Choroid plexus epithelial cell (primary cell): Measurements from ENCODE around the gene CLSTN2.

Source experiments
- DNase-seq: peaks from one replicate; pipeline ENCODE4 v3.0.0-alpha.2; 2010; ENCODE audit warnings: low read depth
- H3K4me3 ChIP-seq: 2 replicates; pipeline ENCODE4 v1.5.1; 2011; ENCODE audit warnings: low read depth, mild to moderate bottlenecking, control low read depth, low read length, moderate library complexity
- TF ChIP-seq, protein P1 (sequence below): conservative IDR thresholded peaks from 2 replicates; pipeline ENCODE4 v1.5.1; 2011; ENCODE audit warnings: low read depth, mild to moderate bottlenecking, control low read depth, inconsistent platforms, low read length, moderate library complexity

CLSTN2 gene

DNA sequence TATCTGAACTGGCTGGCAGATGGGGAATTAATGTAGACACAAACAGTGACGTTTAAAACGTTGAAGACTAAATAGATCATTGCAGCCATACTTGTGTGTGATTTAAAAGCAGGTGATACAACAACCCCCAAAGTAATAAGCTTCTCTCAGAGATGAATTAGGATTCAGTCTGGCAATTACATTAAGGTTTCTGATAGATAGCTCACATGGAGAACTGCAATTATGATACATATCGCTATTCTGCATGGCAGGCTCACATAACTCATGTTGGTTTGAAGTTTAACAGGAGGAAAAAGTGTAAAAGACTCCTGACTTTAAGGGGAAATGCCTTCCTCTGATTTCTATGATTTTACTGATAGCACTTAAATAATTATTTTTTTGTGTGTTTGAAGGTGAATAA, 196.9 kb downstream of the CLSTN2 start:
- TF ChIP-seq, protein P1, sequence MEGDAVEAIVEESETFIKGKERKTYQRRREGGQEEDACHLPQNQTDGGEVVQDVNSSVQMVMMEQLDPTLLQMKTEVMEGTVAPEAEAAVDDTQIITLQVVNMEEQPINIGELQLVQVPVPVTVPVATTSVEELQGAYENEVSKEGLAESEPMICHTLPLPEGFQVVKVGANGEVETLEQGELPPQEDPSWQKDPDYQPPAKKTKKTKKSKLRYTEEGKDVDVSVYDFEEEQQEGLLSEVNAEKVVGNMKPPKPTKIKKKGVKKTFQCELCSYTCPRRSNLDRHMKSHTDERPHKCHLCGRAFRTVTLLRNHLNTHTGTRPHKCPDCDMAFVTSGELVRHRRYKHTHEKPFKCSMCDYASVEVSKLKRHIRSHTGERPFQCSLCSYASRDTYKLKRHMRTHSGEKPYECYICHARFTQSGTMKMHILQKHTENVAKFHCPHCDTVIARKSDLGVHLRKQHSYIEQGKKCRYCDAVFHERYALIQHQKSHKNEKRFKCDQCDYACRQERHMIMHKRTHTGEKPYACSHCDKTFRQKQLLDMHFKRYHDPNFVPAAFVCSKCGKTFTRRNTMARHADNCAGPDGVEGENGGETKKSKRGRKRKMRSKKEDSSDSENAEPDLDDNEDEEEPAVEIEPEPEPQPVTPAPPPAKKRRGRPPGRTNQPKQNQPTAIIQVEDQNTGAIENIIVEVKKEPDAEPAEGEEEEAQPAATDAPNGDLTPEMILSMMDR: no peak
- no peak for DNase-seq
- no peak overlapping the region for H3K4me3 ChIP-seq

DNA sequence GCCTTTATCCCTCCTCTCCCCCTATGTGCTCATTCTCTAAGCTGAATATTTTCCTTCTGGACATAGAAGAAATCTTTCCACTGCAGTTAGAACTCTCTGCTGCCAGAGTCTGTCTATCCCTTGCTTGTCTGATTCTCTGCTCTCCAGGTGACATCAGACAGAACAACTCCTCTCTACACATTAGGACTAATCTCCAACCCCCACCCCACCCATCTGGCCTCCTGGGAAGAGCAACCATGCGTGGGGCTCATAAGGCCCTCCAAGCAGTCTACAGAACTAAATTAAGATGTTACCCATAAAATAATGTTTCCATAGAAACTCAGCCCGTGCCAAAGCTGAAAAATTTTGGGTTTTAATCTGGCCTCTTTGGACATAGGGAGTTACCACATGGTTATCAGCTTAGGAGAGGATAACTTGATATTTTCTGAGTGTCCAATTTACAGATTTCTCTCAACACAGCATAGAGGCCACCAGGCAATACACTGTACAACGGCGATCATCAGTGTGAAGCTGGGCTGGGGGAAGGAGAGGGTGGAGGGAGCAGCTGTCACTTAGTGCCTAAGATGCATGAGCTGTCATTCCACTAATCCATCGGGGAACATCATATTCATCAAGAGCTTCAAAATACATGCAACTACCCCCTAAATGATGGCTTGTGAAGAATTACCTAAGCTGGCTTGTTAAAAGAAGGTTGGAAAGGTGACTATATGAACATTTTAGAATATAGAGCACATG, 199.4 kb downstream of the CLSTN2 start:
- no peak overlapping the region for H3K4me3 ChIP-seq
- DNase-seq: no peak
- TF ChIP-seq, protein P1: no peak

DNA sequence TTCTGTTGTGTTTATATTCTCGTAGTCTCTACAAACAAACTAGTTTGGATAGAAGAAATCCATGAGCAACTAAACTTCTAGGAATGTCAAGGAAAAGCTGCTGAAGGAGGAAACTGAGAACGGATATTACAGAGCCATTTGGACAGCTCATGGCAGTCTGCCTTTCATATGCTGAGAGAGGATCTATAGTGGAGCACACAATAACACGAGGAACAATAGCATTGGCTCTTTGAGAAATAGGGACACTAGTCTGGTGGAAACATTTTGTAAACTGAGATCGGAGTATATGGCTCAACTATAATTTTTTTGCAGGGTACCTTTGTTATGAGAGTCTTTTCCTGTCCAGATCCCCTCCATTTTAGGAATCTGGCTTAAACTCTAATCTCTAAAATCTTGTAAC, 200.5 kb downstream of the CLSTN2 start:
- TF ChIP-seq, protein P1: no peak
- no peak overlapping the region for H3K4me3 ChIP-seq
- DNase-seq: no peak

DNA sequence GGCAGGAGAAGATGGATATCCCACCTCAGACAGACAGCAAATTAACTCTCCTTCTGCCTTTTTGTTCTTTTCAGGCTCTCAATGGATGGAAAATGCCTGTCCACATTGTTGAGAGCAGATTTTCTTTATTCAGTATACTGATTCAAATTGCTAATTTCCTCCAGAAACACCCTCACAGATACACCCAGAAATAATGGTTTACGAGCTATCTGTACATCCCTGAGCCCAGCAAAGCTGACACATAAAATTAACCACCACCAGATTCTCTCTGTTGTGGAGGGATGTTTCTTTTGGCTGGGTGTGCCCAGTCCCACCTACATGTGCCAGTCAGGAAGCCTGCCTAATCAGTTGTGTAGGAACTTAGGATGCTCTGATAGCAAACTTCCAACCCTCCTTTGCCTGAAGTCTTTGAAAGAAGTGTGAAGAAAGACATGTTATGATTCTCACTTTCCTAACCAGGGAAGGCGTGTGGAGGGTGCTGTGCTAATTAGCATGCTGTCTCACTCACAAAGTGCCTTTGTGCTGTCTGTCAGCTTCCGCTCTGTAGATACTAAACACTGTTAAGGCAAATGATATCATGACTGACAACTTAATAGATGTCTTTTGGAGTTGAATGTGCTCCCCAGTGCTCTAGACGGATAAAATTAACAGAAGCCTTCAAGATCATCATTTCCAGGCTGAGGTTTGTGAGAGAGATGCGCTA, 208.5 kb downstream of the CLSTN2 start:
- TF ChIP-seq, protein P1: no peak
- H3K4me3 ChIP-seq: no peak overlapping the region
- DNase-seq: no peak

DNA sequence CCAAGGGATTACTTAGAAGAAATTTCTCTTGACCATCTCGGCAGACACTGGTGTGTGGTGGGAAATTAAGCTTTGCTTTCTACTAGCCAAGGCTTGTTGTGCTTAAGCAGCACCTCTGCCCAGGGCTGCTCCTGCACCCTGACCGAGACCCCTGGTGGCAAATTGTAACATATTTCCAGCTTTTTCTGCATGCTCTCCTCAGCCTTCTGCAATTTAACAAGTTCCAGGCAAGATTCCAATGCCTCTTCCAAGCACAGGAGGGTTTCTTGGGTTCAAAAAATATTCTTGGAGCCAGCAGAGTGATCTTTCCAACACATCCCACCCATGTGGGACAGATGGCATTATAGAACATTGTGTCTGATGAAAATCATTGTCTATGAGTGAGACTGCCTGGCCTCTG, 210.5 kb downstream of the CLSTN2 start:
- DNase-seq: no peak
- no peak overlapping the region for H3K4me3 ChIP-seq
- TF ChIP-seq, protein P1: no peak

DNA sequence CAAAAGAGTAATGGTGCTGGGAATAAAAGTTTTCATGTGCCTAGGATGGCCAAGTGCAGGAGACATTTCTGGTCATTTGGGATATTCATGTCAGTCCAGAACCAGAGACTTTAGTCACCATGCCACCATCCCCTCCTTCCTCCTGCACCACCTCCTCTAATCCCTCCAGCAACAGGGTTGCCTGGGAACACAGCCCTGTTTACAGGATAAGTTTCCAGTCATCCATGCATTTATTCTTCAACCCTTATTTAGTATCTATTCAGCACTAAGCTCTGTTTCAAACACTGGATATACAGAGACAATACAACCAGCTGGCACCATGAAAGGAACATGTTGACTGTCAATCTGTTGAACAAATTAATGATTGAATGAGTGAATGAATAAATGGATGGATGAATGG, 211.7 kb downstream of the CLSTN2 start:
- H3K4me3 ChIP-seq: no peak overlapping the region
- DNase-seq: no peak
- TF ChIP-seq, protein P1: no peak
